ENCODE results near the gene BRPF3. TPM values are rescaled to one million over a fixed set of nuclear protein-coding genes. Genes with fewer than 3 reads are reported as not detected.

The BRPF3 gene
- total and polyA plus RNA-seq, 10 of the 15 experiments (the other 5 are each of a cell fraction or from before 2014, with no cell fraction given) = 2.3 to 16.1 (median 6.7) TPM

GRCh38 chr6:36263390-36264000 lies 67.0 kb downstream of the BRPF3 start:
- Histone ChIP-seq H3K27ac (ENCODE audit: control insufficient read depth, insufficient read depth) (no peak overlapping the region), H3K27me3 (replicated peaks in 1 of 2; ENCODE audit: control insufficient read depth in 2 of 2, insufficient read depth in 2 of 2, low read length in 1 of 2) (no peaks in the 10 kb centered on the region; a peak in 3 of 4 replicates), H3K9me3 (replicated peaks; ENCODE audit: control insufficient read depth, insufficient read depth, low read length) (peaks cover 4% of the 10 kb centered on the region; the same call in 1 of the 3 replicates), H3K9ac (ENCODE audit: control insufficient read depth, insufficient read depth, low read length) (no peak overlapping the region), H4K20me1 (ENCODE audit: control insufficient read depth, insufficient read depth) (no peaks in the 10 kb centered on the region), H3K79me2 (ENCODE audit: control insufficient read depth, insufficient read depth, low read length) (no peaks in the 10 kb centered on the region), H3K36me3 (ENCODE audit: control insufficient read depth in 2 of 2, insufficient read depth in 2 of 2, low read length in 1 of 2) (no peaks in the 10 kb centered on the region), H3K4me1 (ENCODE audit: control insufficient read depth, insufficient read depth, low read length) (no peaks in the 10 kb centered on the region), H3K4me3 (no peak overlapping the region), H3K4me2 (ENCODE audit: control insufficient read depth, insufficient read depth) (no peak overlapping the region), H2AFZ (ENCODE audit: control insufficient read depth, low read depth, low read length) (no peak overlapping the region)
- CTCF ChIA-PET = interaction anchor here (1.2 kb wide), 1 partner anchor 8 kb away, joined by 3 read pairs; no protein-coding TSS in a partner anchor
- POLR2A ChIA-PET = no interaction called here
- BruUV-seq (replicated peaks) = no TSS peak
- in situ Hi-C loops (cut with MboI) = no loop called here
- RAD21 ChIA-PET (ENCODE audit: unreplicated experiment) = no interaction called here
- DNase-seq (ENCODE audit: low read depth, low spot score) (no peak), ATAC-seq (no peak), FAIRE-seq (no peak)
- SMC1A ChIA-PET (ENCODE audit: uncharacterized antibody, unreplicated experiment) = interaction anchor here (0.8 to 1.6 kb wide), 2 partner anchors 9 to 18 kb away, joined by 3 to 4 read pairs; no protein-coding TSS in a partner anchor
- 41% methylated on average over 9 of the region's 9 CpGs for WGBS (ENCODE audit: insufficient coverage, insufficient replicate concordance, low lambda C conversion rate, missing lambda C conversion rate)
- TF ChIP-seq USF1 (IDR thresholded peaks at IDR 0.05; ENCODE audit: borderline replicate concordance, extremely low read length, insufficient read depth, low read depth, low read length) (no peak), RELA (IDR thresholded peaks at IDR 0.05; ENCODE audit: borderline replicate concordance, partially characterized antibody) (no peak), SP1 (IDR thresholded peaks at IDR 0.05; ENCODE audit: low read depth, low read length) (no peak), NR2C2 (IDR thresholded peaks at IDR 0.05; ENCODE audit: borderline replicate concordance, control insufficient read depth, insufficient read length, low read depth) (no peak), RB1 (IDR thresholded peaks at IDR 0.05; ENCODE audit: borderline replicate concordance) (no peak), KDM1A (IDR thresholded peaks at IDR 0.05; ENCODE audit: borderline replicate concordance) (no peak), PAX5 (IDR thresholded peaks at IDR 0.05; ENCODE audit: borderline replicate concordance, low read depth, low read length) (no peak), IKZF1 (conservative IDR thresholded peaks at IDR 0.05) (no peak), CHD4 (IDR thresholded peaks at IDR 0.05) (no peak), NR2C1 (IDR thresholded peaks at IDR 0.05) (no peak), POU2F2 (IDR thresholded peaks at IDR 0.05; ENCODE audit: borderline replicate concordance, low read depth, low read length) (no peak), PAX8 (IDR thresholded peaks at IDR 0.05) (no peak), ZBTB4 (CRISPR knock-in tag; IDR thresholded peaks at IDR 0.05) (no peak), TARDBP (IDR thresholded peaks at IDR 0.05; ENCODE audit: borderline replicate concordance) (no peak)
- TF ChIP-seq, protein P1, sequence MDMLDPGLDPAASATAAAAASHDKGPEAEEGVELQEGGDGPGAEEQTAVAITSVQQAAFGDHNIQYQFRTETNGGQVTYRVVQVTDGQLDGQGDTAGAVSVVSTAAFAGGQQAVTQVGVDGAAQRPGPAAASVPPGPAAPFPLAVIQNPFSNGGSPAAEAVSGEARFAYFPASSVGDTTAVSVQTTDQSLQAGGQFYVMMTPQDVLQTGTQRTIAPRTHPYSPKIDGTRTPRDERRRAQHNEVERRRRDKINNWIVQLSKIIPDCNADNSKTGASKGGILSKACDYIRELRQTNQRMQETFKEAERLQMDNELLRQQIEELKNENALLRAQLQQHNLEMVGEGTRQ (IDR thresholded peaks at IDR 0.05; ENCODE audit: borderline replicate concordance, low read depth, low read length) = no peak
- intact Hi-C loops (cut with micrococcal nuclease; ENCODE audit: unreplicated experiment) = no loop called here

Measured in GM12878 (cell line).